ENCODE results near the gene EIF2B5. TPM values are rescaled to one million over a fixed set of nuclear protein-coding genes. Genes with fewer than 3 reads are reported as not detected.

EIF2B5 gene
- total and polyA plus RNA-seq, 12 donors = 19.1 to 56.1 (median 41.5) TPM

- no peaks in the 10 kb centered on the region for H3K9me3 ChIP-seq (replicated peaks in 1 of 3)
- H3K36me3 ChIP-seq (replicated peaks in 1 of 2) = peaks cover 0 to 68% of the 10 kb centered on the region in 2 donors
- no peaks in the 10 kb centered on the region for H3K27me3 ChIP-seq
- peaks cover 30 to 52% of the 10 kb centered on the region in 2 donors for H3K4me1 ChIP-seq (replicated peaks in 1 of 2)
- H3K27ac ChIP-seq = peak overlapping the region in 1 of 5 donors; percentile 91
- H3K4me3 ChIP-seq = no peak overlapping the region
- intact Hi-C loops (cut with DNase I) = no loop called here
- TF ChIP-seq, protein P1, sequence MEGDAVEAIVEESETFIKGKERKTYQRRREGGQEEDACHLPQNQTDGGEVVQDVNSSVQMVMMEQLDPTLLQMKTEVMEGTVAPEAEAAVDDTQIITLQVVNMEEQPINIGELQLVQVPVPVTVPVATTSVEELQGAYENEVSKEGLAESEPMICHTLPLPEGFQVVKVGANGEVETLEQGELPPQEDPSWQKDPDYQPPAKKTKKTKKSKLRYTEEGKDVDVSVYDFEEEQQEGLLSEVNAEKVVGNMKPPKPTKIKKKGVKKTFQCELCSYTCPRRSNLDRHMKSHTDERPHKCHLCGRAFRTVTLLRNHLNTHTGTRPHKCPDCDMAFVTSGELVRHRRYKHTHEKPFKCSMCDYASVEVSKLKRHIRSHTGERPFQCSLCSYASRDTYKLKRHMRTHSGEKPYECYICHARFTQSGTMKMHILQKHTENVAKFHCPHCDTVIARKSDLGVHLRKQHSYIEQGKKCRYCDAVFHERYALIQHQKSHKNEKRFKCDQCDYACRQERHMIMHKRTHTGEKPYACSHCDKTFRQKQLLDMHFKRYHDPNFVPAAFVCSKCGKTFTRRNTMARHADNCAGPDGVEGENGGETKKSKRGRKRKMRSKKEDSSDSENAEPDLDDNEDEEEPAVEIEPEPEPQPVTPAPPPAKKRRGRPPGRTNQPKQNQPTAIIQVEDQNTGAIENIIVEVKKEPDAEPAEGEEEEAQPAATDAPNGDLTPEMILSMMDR (IDR thresholded peaks at IDR 0.05) = no peak
- no peak for TF ChIP-seq POLR2A (IDR thresholded peaks at IDR 0.05)
- 86 to 91% (median 89%) methylated on average over 10 to 13 of the region's 13 CpGs for WGBS, 4 donors
- DNase-seq = peak in 1 of 7 donors; percentile 18
These were observed 43.5 kb downstream of the EIF2B5 start for GRCh38 chr3:184178521-184179138.

DNA sequence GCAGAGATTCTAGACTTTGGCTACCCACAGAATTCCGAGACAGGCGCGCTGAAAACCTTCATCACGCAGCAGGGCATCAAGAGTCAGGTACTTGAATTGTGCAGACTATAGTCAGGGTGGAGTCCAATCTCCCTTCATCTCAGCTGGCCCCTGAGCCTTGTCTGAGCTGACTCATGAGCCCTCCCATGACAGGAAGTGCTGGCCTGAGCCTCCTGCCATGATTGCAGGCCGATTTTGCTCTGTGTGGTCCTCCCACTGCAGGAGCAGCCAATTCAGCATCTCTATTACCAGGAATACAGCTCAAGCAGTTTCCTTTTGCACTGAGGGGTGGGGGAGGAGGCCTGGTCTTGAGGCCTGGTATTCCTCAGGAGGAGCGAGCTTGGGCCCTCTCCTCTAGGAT lies 45.0 kb downstream of the EIF2B5 start:
- Histone ChIP-seq H3K36me3 (replicated peaks in 1 of 2) (peaks cover 0 to 81% of the 10 kb centered on the region in 2 donors), H3K9me3 (replicated peaks in 1 of 3) (no peaks in the 10 kb centered on the region), H3K27me3 (no peaks in the 10 kb centered on the region), H3K4me1 (replicated peaks in 1 of 2) (peaks cover 31 to 53% of the 10 kb centered on the region in 2 donors), H3K4me3 (no peak overlapping the region), H3K27ac (peak overlapping the region in 1 of 5 donors; percentile 29)
- intact Hi-C loops (cut with DNase I) = no loop called here
- no peak for DNase-seq
- TF ChIP-seq, protein P1 (IDR thresholded peaks at IDR 0.05) = no peak
- no peak for TF ChIP-seq POLR2A (IDR thresholded peaks at IDR 0.05)
- WGBS, 4 donors = 81 to 98% (median 88%) methylated on average over 5 to 6 of the region's 6 CpGs

DNA sequence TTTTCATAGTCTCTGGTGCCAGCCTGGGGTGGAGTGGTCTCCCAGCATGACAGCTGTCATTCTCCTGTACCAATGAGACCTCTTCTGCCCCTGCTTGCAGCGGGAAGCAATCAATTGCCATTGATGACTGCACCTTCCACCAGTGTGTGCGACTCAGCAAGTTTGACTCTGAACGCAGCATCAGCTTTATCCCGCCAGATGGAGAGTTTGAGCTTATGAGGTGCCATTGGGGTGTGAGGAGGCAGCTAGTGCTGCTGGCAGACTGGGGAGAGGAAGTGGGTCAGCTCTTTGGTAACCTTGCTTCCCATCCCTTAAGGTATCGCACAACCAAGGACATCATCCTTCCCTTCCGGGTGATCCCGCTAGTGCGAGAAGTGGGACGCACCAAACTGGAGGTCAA lies 46.4 kb downstream of the EIF2B5 start:
- Histone ChIP-seq H3K4me1 (replicated peaks in 1 of 2) (peaks cover 24 to 47% of the 10 kb centered on the region in 2 donors), H3K9me3 (replicated peaks in 1 of 3) (no peaks in the 10 kb centered on the region), H3K27ac (peak overlapping the region in 2 of 5 donors; percentile 30 to 46), H3K27me3 (no peaks in the 10 kb centered on the region), H3K36me3 (replicated peaks in 1 of 2) (peaks cover 0 to 81% of the 10 kb centered on the region in 2 donors), H3K4me3 (no peak overlapping the region)
- intact Hi-C loops (cut with DNase I) = no loop called here
- 60 to 79% (median 63%) methylated on average over 9 of the region's 9 CpGs for WGBS, 4 donors
- DNase-seq = peak in 1 of 7 donors; percentile 19
- TF ChIP-seq, protein P1 (IDR thresholded peaks at IDR 0.05) = no peak
- no peak for TF ChIP-seq POLR2A (IDR thresholded peaks at IDR 0.05)

DNA sequence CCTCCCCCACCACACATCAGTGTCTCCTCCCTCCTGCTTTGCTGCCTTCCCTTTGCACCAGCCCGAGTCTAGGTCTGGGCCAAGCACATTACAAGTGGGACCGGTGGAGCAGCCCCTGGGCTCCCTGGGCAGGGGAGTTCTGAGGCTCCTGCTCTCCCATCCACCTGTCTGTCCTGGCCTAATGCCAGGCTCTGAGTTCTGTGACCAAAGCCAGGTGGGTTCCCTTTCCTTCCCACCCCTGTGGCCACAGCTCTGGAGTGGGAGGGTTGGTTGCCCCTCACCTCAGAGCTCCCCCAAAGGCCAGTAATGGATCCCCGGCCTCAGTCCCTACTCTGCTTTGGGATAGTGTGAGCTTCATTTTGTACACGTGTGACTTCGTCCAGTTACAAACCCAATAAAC lies 48.5 kb downstream of the EIF2B5 start:
- no peak for TF ChIP-seq POLR2A (IDR thresholded peaks at IDR 0.05)
- TF ChIP-seq, protein P1 (IDR thresholded peaks at IDR 0.05) = no peak
- intact Hi-C loops (cut with DNase I) = no loop called here
- H3K4me3 ChIP-seq = no peak overlapping the region
- peak overlapping the region in 1 of 5 donors; percentile 18 for H3K27ac ChIP-seq
- H3K4me1 ChIP-seq (replicated peaks in 1 of 2) = peaks cover 24 to 47% of the 10 kb centered on the region in 2 donors
- H3K27me3 ChIP-seq = no peaks in the 10 kb centered on the region
- no peaks in the 10 kb centered on the region for H3K9me3 ChIP-seq (replicated peaks in 1 of 3)
- 77 to 82% (median 80%) methylated on average over 5 of the region's 5 CpGs for WGBS, 4 donors
- H3K36me3 ChIP-seq (replicated peaks in 1 of 2) = peaks cover 0 to 75% of the 10 kb centered on the region in 2 donors
- peak in 1 of 7 donors; percentile 38 for DNase-seq

All from adrenal gland (tissue), 12 donors.